SK-N-MC (cell line): ENCODE measurements around the gene NDUFA11.

Experiments
- DNase-seq: peaks from one replicate; pipeline ENCODE4 v3.0.0-alpha.2; 2011; ENCODE audit warnings: low read depth, low spot score
- H3K27ac ChIP-seq: fragments of 200-600 bp; sonication (generic); 2 replicates; pipeline ENCODE4 v1.5.1; 2016; ENCODE audit warnings: mixed run types
- H3K36me3 ChIP-seq: fragments of 200-600 bp; sonication (generic); 2 replicates; pipeline ENCODE4 v1.6.1; 2017; ENCODE audit warnings: antibody characterized with exemption, low read length, mixed read lengths; ENCODE audit not compliant: insufficient read depth
- H3K4me3 ChIP-seq: fragments of 200-600 bp; sonication (generic); 2 replicates; pipeline ENCODE4 v1.5.1; 2016
- H3K9ac ChIP-seq: fragments of 200-600 bp; sonication (generic); 2 replicates; pipeline ENCODE4 v1.8.0; 2017; ENCODE audit warnings: mixed run types, mixed read lengths; ENCODE audit not compliant: insufficient read length
- H3K9me3 ChIP-seq: fragments of 200-600 bp; sonication (generic); 2 replicates; pipeline ENCODE4 v1.6.1; 2017; ENCODE audit warnings: low read depth, mild to moderate bottlenecking, antibody characterized with exemption, low read length, moderate library complexity, mixed read lengths
- EZH2 ChIP-seq: fragments of 200-600 bp; sonication (generic); IDR thresholded peaks from one replicate; pipeline ENCODE4 v1.6.1; 2017; ENCODE audit warnings: antibody characterized with exemption
- FOXP2 ChIP-seq: optimal IDR thresholded peaks from 2 replicates; pipeline ENCODE3; 2011; ENCODE audit warnings: mild to moderate bottlenecking, moderate library complexity; ENCODE audit not compliant: insufficient read depth; ENCODE audit errors: extremely low read length, control extremely low read depth
- POLR2AphosphoS5 ChIP-seq: IDR thresholded peaks from 2 replicates; pipeline ENCODE4 v1.6.1; 2012; ENCODE audit warnings: mild to moderate bottlenecking, low read depth, low read length, borderline replicate concordance

The NDUFA11 gene

GRCh38 chr19:5934774-5935472 lies 31.3 kb upstream of the NDUFA11 start:
- Histone ChIP-seq H3K4me3 (peak overlapping the region; percentile 24), H3K9ac (no peak overlapping the region), H3K27ac (peak overlapping the region; percentile 48; the same call in 1 of the 2 replicates), H3K36me3 (peaks cover 41% of the 10 kb centered on the region), H3K9me3 (no peaks in the 10 kb centered on the region)
- no peak for TF ChIP-seq FOXP2
- TF ChIP-seq POLR2AphosphoS5 = no peak
- DNase-seq = no peak

GRCh38 chr19:5934069-5934401 lies 30.4 kb upstream of the NDUFA11 start:
- H3K36me3 ChIP-seq = peaks cover 46% of the 10 kb centered on the region
- no peak overlapping the region for H3K4me3 ChIP-seq
- TF ChIP-seq FOXP2 (no peak), EZH2 (no peak), POLR2AphosphoS5 (no peak)
- DNase-seq = no peak
- H3K9me3 ChIP-seq = no peaks in the 10 kb centered on the region
- H3K27ac ChIP-seq = no peak overlapping the region
- H3K9ac ChIP-seq = no peak overlapping the region

DNA sequence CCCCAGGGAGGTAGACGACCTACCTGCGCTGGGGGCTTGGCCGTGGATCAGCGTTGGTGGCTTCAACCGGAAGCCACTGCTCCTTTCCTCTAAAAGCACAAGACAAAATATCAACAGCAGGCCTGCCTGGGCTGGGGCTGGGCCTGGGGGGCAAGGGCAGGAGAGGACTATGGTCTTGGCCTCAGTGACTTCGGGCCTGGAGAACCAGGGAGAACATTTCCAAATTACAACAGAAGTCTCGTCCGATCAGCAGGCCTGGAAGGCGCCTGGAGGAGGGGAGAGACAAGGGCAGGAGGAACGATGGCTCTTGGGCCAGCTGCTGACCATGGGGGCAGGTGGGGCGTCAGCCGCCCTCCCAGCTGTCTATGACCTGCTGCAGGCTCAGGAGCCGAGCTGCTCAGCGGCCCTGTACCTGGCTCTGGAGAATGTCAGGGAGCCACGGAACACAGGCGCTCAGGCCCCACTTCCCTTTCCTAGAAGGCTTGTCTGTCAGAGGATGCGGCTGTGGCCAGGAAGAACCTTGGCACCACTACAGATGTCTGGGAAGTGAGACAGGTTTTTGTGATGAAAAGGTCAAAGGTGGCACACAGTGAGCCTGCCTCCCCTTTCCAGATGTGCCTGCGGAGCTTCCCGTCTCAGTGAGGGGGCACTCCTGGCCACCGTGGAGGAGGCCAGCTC lies 29.9 kb upstream of the NDUFA11 start:
- Histone ChIP-seq H3K4me3 (no peak overlapping the region), H3K36me3 (peaks cover 50% of the 10 kb centered on the region), H3K27ac (no peak overlapping the region), H3K9ac (no peak overlapping the region), H3K9me3 (no peaks in the 10 kb centered on the region)
- DNase-seq = no peak
- no peak for TF ChIP-seq FOXP2
- no peak for TF ChIP-seq POLR2AphosphoS5
- TF ChIP-seq EZH2 = no peak

GRCh38 chr19:5932609-5933262 lies 29.1 kb upstream of the NDUFA11 start:
- DNase-seq = no peak
- TF ChIP-seq POLR2AphosphoS5 = no peak
- TF ChIP-seq EZH2 = no peak
- no peak for TF ChIP-seq FOXP2
- Histone ChIP-seq H3K9me3 (no peaks in the 10 kb centered on the region), H3K4me3 (no peak overlapping the region), H3K27ac (no peak overlapping the region), H3K9ac (no peak overlapping the region), H3K36me3 (peaks cover 53% of the 10 kb centered on the region)

GRCh38 chr19:5932146-5932545 lies 28.6 kb upstream of the NDUFA11 start:
- TF ChIP-seq EZH2 (no peak), FOXP2 (no peak), POLR2AphosphoS5 (no peak)
- Histone ChIP-seq H3K4me3 (no peak overlapping the region), H3K36me3 (peaks cover 53% of the 10 kb centered on the region), H3K27ac (no peak overlapping the region), H3K9me3 (no peaks in the 10 kb centered on the region), H3K9ac (no peak overlapping the region)
- DNase-seq = no peak

- no peaks in the 10 kb centered on the region for H3K9me3 ChIP-seq
- H3K4me3 ChIP-seq = no peak overlapping the region
- no peak overlapping the region for H3K9ac ChIP-seq
- DNase-seq = no peak
- no peak overlapping the region for H3K27ac ChIP-seq
- peaks cover 60% of the 10 kb centered on the region for H3K36me3 ChIP-seq
- TF ChIP-seq EZH2 (no peak), FOXP2 (no peak), POLR2AphosphoS5 (no peak)
These were observed 27.7 kb upstream of the NDUFA11 start for GRCh38 chr19:5931251-5931650.

DNA sequence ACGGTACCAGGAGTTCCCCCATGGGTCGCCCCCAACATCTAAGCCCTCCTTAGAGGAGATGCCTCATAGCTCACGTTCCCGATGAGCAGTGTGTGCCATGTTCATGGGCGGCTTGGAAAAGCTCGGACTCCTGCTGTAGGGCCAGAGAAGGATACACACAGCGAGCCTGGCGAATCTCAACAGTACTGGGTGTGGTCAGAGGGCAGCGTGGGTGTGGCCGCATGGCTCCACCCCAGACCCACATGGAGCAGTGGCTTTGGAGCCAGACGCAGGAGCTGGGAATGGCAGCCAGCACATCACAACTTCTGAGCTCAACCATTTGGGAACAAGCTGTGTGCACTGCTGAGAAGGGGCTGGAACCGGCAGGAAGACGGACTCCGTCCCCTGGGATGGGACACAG lies 26.0 kb upstream of the NDUFA11 start:
- no peak for DNase-seq
- no peak overlapping the region for H3K27ac ChIP-seq
- TF ChIP-seq FOXP2 = no peak

GRCh38 chr19:5929179-5929578 lies 25.6 kb upstream of the NDUFA11 start:
- Histone ChIP-seq H3K9ac (no peak overlapping the region), H3K4me3 (no peak overlapping the region), H3K9me3 (no peaks in the 10 kb centered on the region), H3K36me3 (peaks cover 81% of the 10 kb centered on the region), H3K27ac (no peak overlapping the region)
- no peak for DNase-seq
- TF ChIP-seq FOXP2 = no peak
- no peak for TF ChIP-seq POLR2AphosphoS5
- TF ChIP-seq EZH2 = no peak

More for the DNA sequence above, 26.0 kb upstream of the NDUFA11 start:
- H3K9me3 ChIP-seq = no peaks in the 10 kb centered on the region
- no peak overlapping the region for H3K4me3 ChIP-seq
- H3K9ac ChIP-seq = no peak overlapping the region
- H3K36me3 ChIP-seq = peaks cover 77% of the 10 kb centered on the region

GRCh38 chr19:5927441-5927821 lies 23.8 kb upstream of the NDUFA11 start:
- Histone ChIP-seq H3K9ac (no peak overlapping the region), H3K27ac (no peak overlapping the region), H3K9me3 (no peaks in the 10 kb centered on the region), H3K4me3 (no peak overlapping the region), H3K36me3 (peaks cover 91% of the 10 kb centered on the region)
- no peak for TF ChIP-seq FOXP2
- TF ChIP-seq POLR2AphosphoS5 = no peak
- TF ChIP-seq EZH2 = no peak
- DNase-seq = no peak
